K562 (cell line): ENCODE results near the gene GRB10. TPM values are rescaled to one million over a fixed set of nuclear protein-coding genes. Genes with fewer than 3 reads are reported as not detected.

ENCODE experiments used
- ATAC-seq: fragments of 200-7000 bp; cut with Tn5 transposase; 3 replicates; pipeline ENCODE4 v1.9.1; 2020; ENCODE audit warnings: moderate library complexity
- BruUV-seq: library from RNA; stranded (reverse); fragments of 400-500 nt; replicated peaks from 2 replicates; lab custom pipeline; 2021; lab: Mats Ljungman, UMichigan
- CTCF ChIA-PET: fragments of 300-600 bp; formaldehyde crosslinking; extraction: SDS; loops from one replicate; lab custom pipeline; 2021; ENCODE audit warnings: low intra/inter-chr PET ratio; lab: Yijun Ruan, JAX
- POLR2A ChIA-PET: fragments of 300-600, 350-650 bp; sonication (Branson Sonifier 250); formaldehyde crosslinking; extraction: SDS; loops from one replicate; lab custom pipeline; 2021; ENCODE audit warnings: antibody characterized with exemption, inconsistent platforms; lab: Yijun Ruan, JAX
- DNase-seq, 4 experiments: peaks; one replicate each; pipeline versions ENCODE4 v3.0.0 to v3.0.0-alpha.2; 2011 to 2018; ENCODE audit warnings: low spot score in 3 of 4, mixed read lengths in 3 of 4; ENCODE audit errors: extremely low read depth in 1 of 4
- FAIRE-seq: peaks from 2 replicates; lab custom pipeline; 2011; peaks lifted over from hg19 to GRCh38; lab: Jason Lieb, UNC
- H2AFZ ChIP-seq: 2 replicates; pipeline ENCODE4 v1.6.0; 2011; ENCODE audit warnings: low read depth, low read length, control low read depth, inconsistent platforms
- H3K27ac ChIP-seq: fragments of 200-600 bp; 3 replicates; pipeline ENCODE4 v1.8.0; 2011; ENCODE audit warnings: low read depth, mild to moderate bottlenecking, control low read depth, inconsistent platforms, low read length, moderate library complexity, mixed read lengths; ENCODE audit errors: extremely low read depth
- H3K27me3 ChIP-seq, 2 experiments: fragments of 300-600 bp in 1 of 2; 2 replicates in 1 of 2; 3 replicates in 1 of 2; pipeline versions ENCODE4 v1.6.0 to v1.8.0; 2011; ENCODE audit warnings: inconsistent platforms in 2 of 2, low read length in 2 of 2, mild to moderate bottlenecking in 1 of 2, mixed read lengths in 1 of 2, moderate library complexity in 1 of 2; ENCODE audit not compliant: control insufficient read depth in 2 of 2, insufficient read depth in 2 of 2
- H3K36me3 ChIP-seq: fragments of 300-600 bp; 3 replicates; pipeline ENCODE4 v1.8.0; 2011; ENCODE audit warnings: mild to moderate bottlenecking, low read length, inconsistent platforms; ENCODE audit not compliant: control insufficient read depth, insufficient read depth
- H3K4me1 ChIP-seq, 2 experiments: fragments of 200-600 bp in 1 of 2; replicated peaks in 1 of 2; 2 replicates in 1 of 2; 3 replicates in 1 of 2; pipeline versions ENCODE4 v1.5.1 to v1.8.0; 2011; ENCODE audit warnings: inconsistent platforms in 2 of 2, low read length in 2 of 2, mild to moderate bottlenecking in 1 of 2, mixed read lengths in 1 of 2, moderate library complexity in 1 of 2; ENCODE audit not compliant: control insufficient read depth in 2 of 2, insufficient read depth in 2 of 2
- H3K4me2 ChIP-seq: 2 replicates; pipeline ENCODE4 v1.6.1; 2011; ENCODE audit warnings: low read length, control low read depth, inconsistent platforms, mixed read lengths; ENCODE audit not compliant: insufficient read depth
- H3K4me3 ChIP-seq: fragments of 200-600 bp; sonication (generic), shearing (Covaris generic); 2 replicates; pipeline ENCODE4 v1.5.1; 2016; ENCODE audit warnings: control low read depth, inconsistent platforms
- H3K79me2 ChIP-seq: fragments of 200-600 bp; 3 replicates; pipeline ENCODE4 v1.8.0; 2011; ENCODE audit warnings: low read length, inconsistent platforms; ENCODE audit not compliant: control insufficient read depth, insufficient read depth
- H3K9ac ChIP-seq, 2 experiments: 2 replicates each; pipeline versions ENCODE4 v1.6.0 to v1.6.1; 2011; ENCODE audit warnings: low read depth in 2 of 2, low read length in 2 of 2, control low read depth in 1 of 2, inconsistent platforms in 1 of 2, mild to moderate bottlenecking in 1 of 2, mixed read lengths in 1 of 2; ENCODE audit not compliant: insufficient read depth in 1 of 2
- H3K9me1 ChIP-seq: one replicate; pipeline ENCODE4 v1.6.0; 2011; ENCODE audit warnings: inconsistent platforms, mild to moderate bottlenecking, low read length, moderate library complexity; ENCODE audit not compliant: control insufficient read depth, insufficient read depth
- H3K9me3 ChIP-seq: replicated peaks from 2 replicates; pipeline ENCODE4 v1.5.1; 2011; ENCODE audit warnings: low read depth, low read length, inconsistent platforms; ENCODE audit not compliant: control insufficient read depth, insufficient read depth
- H4K20me1 ChIP-seq: replicated peaks from 2 replicates; pipeline ENCODE4 v1.6.1; 2011; ENCODE audit warnings: low read length, inconsistent platforms, mixed read lengths; ENCODE audit not compliant: control insufficient read depth, insufficient read depth
- CCNT2 ChIP-seq: IDR thresholded peaks from 2 replicates; pipeline ENCODE4 v1.6.1; 2011; ENCODE audit warnings: borderline replicate concordance, low read depth, mild to moderate bottlenecking, moderate library complexity, mixed read lengths, low read length; ENCODE audit not compliant: insufficient read length; ENCODE audit errors: extremely low read depth
- EWSR1 ChIP-seq: fragments of 450-650 bp; IDR thresholded peaks from 2 replicates; pipeline ENCODE4 v1.6.1; 2018; ENCODE audit warnings: borderline replicate concordance, mild to moderate bottlenecking, low read depth, moderate library complexity; ENCODE audit not compliant: partially characterized antibody
- HNRNPLL ChIP-seq: fragments of 200-400 bp; formaldehyde crosslinking; IDR thresholded peaks from 2 replicates; pipeline ENCODE4 v1.6.1; 2017; ENCODE audit warnings: low read length, low read depth, mild to moderate bottlenecking; ENCODE audit not compliant: poor library complexity, severe bottlenecking
- SMARCA4 ChIP-seq: fragments of 450-650 bp; IDR thresholded peaks from 2 replicates; pipeline ENCODE4 v1.6.1; 2016
- TEAD2 ChIP-seq: fragments of 450-650 bp; IDR thresholded peaks from 2 replicates; pipeline ENCODE4 v1.6.1; 2016; ENCODE audit warnings: missing genetic modification characterization, control low read depth, missing compliant biosample characterization
- ZBTB26 ChIP-seq: fragments of 450-650 bp; formaldehyde crosslinking; IDR thresholded peaks from 2 replicates; pipeline ENCODE4 v1.4.0; 2022; ENCODE audit warnings: missing genetic modification characterization
- ZBTB8A ChIP-seq: fragments of 450-650 bp; IDR thresholded peaks from 2 replicates; pipeline ENCODE4 v1.6.1; 2018; ENCODE audit warnings: mild to moderate bottlenecking, moderate library complexity; ENCODE audit not compliant: partially characterized antibody
- ZNF282 ChIP-seq: sonication (generic); formaldehyde crosslinking; IDR thresholded peaks from 2 replicates; pipeline ENCODE4 v1.8.1; 2023; ENCODE audit warnings: missing genetic modification reagents
- ZNF561 ChIP-seq: fragments of 450-650 bp; formaldehyde crosslinking; conservative IDR thresholded peaks from 2 replicates; pipeline ENCODE4 v1.4.0; 2020; ENCODE audit warnings: mild to moderate bottlenecking, moderate library complexity
- ZNF696 ChIP-seq: fragments of 250-450 bp; sonication (Bioruptor Pico); conservative IDR thresholded peaks from 2 replicates; pipeline ENCODE4 v1.4.0; 2020; ENCODE audit warnings: mild to moderate bottlenecking, moderate library complexity
- WGBS: fragments of 100-300 bp; shearing (Covaris generic); methylation state at CpG from one replicate; pipeline ENCODE4 v1.1.6; 2016; ENCODE audit warnings: low coverage, mixed read lengths; ENCODE audit not compliant: insufficient coverage; ENCODE audit errors: missing lambda C conversion rate; 5-methylcytosine and 5-hydroxymethylcytosine counted together
- in situ Hi-C: fragments of 300-500 bp; cut with MboI; formaldehyde crosslinking; loops from 4 replicates; pipeline ENCODE4 v1.15.0; 2018; ENCODE audit warnings: inconsistent platforms, mixed read lengths
- intact Hi-C: fragments of 100-400 bp; cut with micrococcal nuclease; formaldehyde crosslinking; loops from 2 replicates; pipeline ENCODE4 v1.14.2; 2022
- polyA plus RNA-seq, 8 experiments: library from polyadenylated mRNA; depleted of rRNA in 4 of 8; stranded (reverse) in 5 of 8; unstranded in 3 of 8; fragments of >200 nt; fragmentation: Nextera tagmentation in 2 of 8; fragmentation: Illumina TruSeq in 1 of 8; extraction: Ambion mirVana in 2 of 8; extraction: Trizol in 1 of 8; gene quantifications; 2 replicates each; pipeline versions ENCODE4 v1.2.1 to v1.2.3, GENCODE V29; 2011 to 2014; ENCODE audit warnings: inconsistent platforms in 1 of 8, missing spikeins in 1 of 8
- total RNA-seq, 7 experiments: library from RNA; depleted of rRNA in 6 of 7; stranded (reverse); fragments of >200 nt in 6 of 7; fragmentation: Illumina TruSeq in 2 of 7; extraction: Trizol in 2 of 7; gene quantifications; 2 replicates each; pipeline versions ENCODE4 v1.2.1 to v1.2.3, GENCODE V29; 2011 to 2021; ENCODE audit warnings: low replicate concordance in 1 of 7

The GRB10 gene
- total and polyA plus RNA-seq, 9 of the 15 experiments (the other 6 are each of a cell fraction or from before 2014, with no cell fraction given) = 8.9 to 88.5 (median 40.7) TPM

- intact Hi-C loops (no loop called here), in situ Hi-C loops (no loop called here)
- ChIA-PET POLR2A (interaction anchor here (1.8 to 3.5 kb wide), 3 partner anchors 8 to 12 kb away, joined by 8 to 15 read pairs (median 11); no protein-coding TSS in a partner anchor), CTCF (no interaction called here)
- DNase-seq = no peak
- Histone ChIP-seq H2AFZ (no peak overlapping the region), H3K27me3 (no peaks in the 10 kb centered on the region), H3K9me1 (peaks cover 16% of the 10 kb centered on the region), H3K4me3 (no peak overlapping the region), H3K9me3 (no peaks in the 10 kb centered on the region), H3K79me2 (peaks cover 95% of the 10 kb centered on the region), H3K4me2 (no peak overlapping the region), H3K36me3 (peaks cover 10% of the 10 kb centered on the region; the same call in 2 of the 3 replicates), H3K27ac (no peak overlapping the region), H3K4me1 (peaks cover 2 to 32% of the 10 kb centered on the region in 2 experiments; a peak in 3 of 5 replicates), H3K9ac (no peak overlapping the region), H4K20me1 (peaks cover 63% of the 10 kb centered on the region)
- no peak for ATAC-seq
- FAIRE-seq = no peak
- BruUV-seq = no TSS peak
- TF ChIP-seq EWSR1 (no peak), ZBTB26 (no peak), TEAD2 (no peak), ZNF282 (CRISPR knock-in tag) (no peak), HNRNPLL (no peak), ZBTB8A (no peak), ZNF696 (CRISPR knock-in tag) (no peak), SMARCA4 (no peak), CCNT2 (no peak), ZNF561 (CRISPR knock-in tag) (no peak)
- 83% methylated on average over 3 of the region's 3 CpGs for whole genome bisulfite sequencing
Observed at GRCh38 chr7:50780436-50780835, 2.3 kb downstream of the GRB10 start.
